H1 (cell line): Measurements from ENCODE around the gene CCDC171. TPM values are rescaled to one million over a fixed set of nuclear protein-coding genes. Genes with fewer than 3 reads are reported as not detected.

Experiments
- CTCF ChIA-PET: fragments of 300-600 bp; sonication (Branson Sonifier 250); formaldehyde crosslinking; loops from one replicate; lab custom pipeline; 2021; ENCODE audit not compliant: partially characterized antibody; lab: Charles Lee
- POLR2A ChIA-PET: fragments of 300-600 bp; sonication (Branson Sonifier 250); formaldehyde crosslinking; loops from one replicate; lab custom pipeline; 2021; ENCODE audit warnings: inconsistent platforms; ENCODE audit not compliant: partially characterized antibody; lab: Charles Lee
- DNase-seq, 2 experiments: peaks; one replicate each; pipeline versions ENCODE4 v3.0.0 to v3.0.0-alpha.2; 2010 to 2022; ENCODE audit warnings: low spot score in 2 of 2, low read depth in 1 of 2, mixed read lengths in 1 of 2
- FAIRE-seq: peaks from 2 replicates; lab custom pipeline; 2011; peaks lifted over from hg19 to GRCh38; lab: Jason Lieb, UNC
- H2AFZ ChIP-seq: 2 replicates; pipeline ENCODE4 v1.8.1; 2012; ENCODE audit warnings: low read length, inconsistent platforms
- H2AK5ac ChIP-seq: 2 replicates; pipeline ENCODE4 v1.6.1; 2013; ENCODE audit warnings: low read depth, low read length
- H2BK120ac ChIP-seq: replicated peaks from 2 replicates; pipeline ENCODE3; 2013; ENCODE audit warnings: low read depth, low read length, inconsistent platforms
- H2BK12ac ChIP-seq: 2 replicates; pipeline ENCODE4 v1.6.1; 2013; ENCODE audit warnings: low read depth, low read length
- H2BK15ac ChIP-seq: 2 replicates; pipeline ENCODE4 v1.6.1; 2013; ENCODE audit warnings: low read length
- H2BK20ac ChIP-seq: 2 replicates; pipeline ENCODE4 v1.6.1; 2013; ENCODE audit warnings: low read length
- H2BK5ac ChIP-seq: 2 replicates; pipeline ENCODE4 v1.6.1; 2013; ENCODE audit warnings: low read depth, low read length
- H3K14ac ChIP-seq: 2 replicates; pipeline ENCODE4 v1.6.1; 2013; ENCODE audit warnings: inconsistent platforms; ENCODE audit not compliant: insufficient read length
- H3K18ac ChIP-seq: 2 replicates; pipeline ENCODE4 v1.6.1; 2013; ENCODE audit warnings: low read length; ENCODE audit errors: extremely low read depth
- H3K23ac ChIP-seq: 2 replicates; pipeline ENCODE4 v1.6.1; 2013; ENCODE audit warnings: inconsistent platforms; ENCODE audit not compliant: insufficient read length
- H3K23me2 ChIP-seq: 2 replicates; pipeline ENCODE4 v1.6.1; 2013; ENCODE audit warnings: low read depth, low read length
- H3K27ac ChIP-seq: 2 replicates; pipeline ENCODE4 v1.6.1; 2011; ENCODE audit warnings: low read depth, low read length, inconsistent platforms
- H3K27me3 ChIP-seq, 4 experiments: replicated peaks in 1 of 4; 1 replicate in 1 of 4; 2 replicates in 3 of 4; pipeline versions ENCODE4 v1.6.1 to v1.8.1; 2011 to 2013; ENCODE audit warnings: low read length in 3 of 4, mild to moderate bottlenecking in 3 of 4, inconsistent platforms in 2 of 4, mixed read lengths in 2 of 4, moderate library complexity in 1 of 4; ENCODE audit not compliant: control insufficient read depth in 3 of 4, insufficient read depth in 3 of 4; ENCODE audit errors: extremely low read depth in 1 of 4
- H3K36me3 ChIP-seq, 4 experiments: 2 replicates each; pipeline versions ENCODE4 v1.6.1 to v1.8.1; 2011 to 2013; ENCODE audit warnings: mild to moderate bottlenecking in 4 of 4, low read length in 3 of 4, moderate library complexity in 2 of 4, control low read depth in 1 of 4, inconsistent platforms in 1 of 4; ENCODE audit not compliant: insufficient read depth in 4 of 4, control insufficient read depth in 2 of 4
- H3K4ac ChIP-seq: replicated peaks from 2 replicates; pipeline ENCODE3; 2013; ENCODE audit warnings: low read length, low read depth, mixed read lengths, inconsistent platforms; ENCODE audit not compliant: insufficient read length
- H3K4me1 ChIP-seq, 4 experiments: replicated peaks in 1 of 4; 1 replicate in 1 of 4; 2 replicates in 3 of 4; pipeline versions ENCODE4 v1.6.1 to v1.8.1; 2011 to 2013; ENCODE audit warnings: low read length in 3 of 4, inconsistent platforms in 2 of 4, mixed read lengths in 1 of 4; ENCODE audit not compliant: insufficient read depth in 4 of 4, control insufficient read depth in 3 of 4
- H3K4me2 ChIP-seq, 2 experiments: 2 replicates each; pipeline versions ENCODE4 v1.6.1 to v1.8.1; 2011 to 2013; ENCODE audit warnings: low read depth in 2 of 2, low read length in 2 of 2, control low read depth in 1 of 2, inconsistent platforms in 1 of 2, mild to moderate bottlenecking in 1 of 2; ENCODE audit not compliant: insufficient read depth in 1 of 2
- H3K4me3 ChIP-seq, 4 experiments: fragments of 200-600, 300-600 bp in 1 of 4; sonication (generic), shearing (Covaris generic), sonication (Bioruptor Twin) in 1 of 4; 2 replicates each; pipeline versions ENCODE4 v1.5.1 to v1.8.1; 2011 to 2016; ENCODE audit warnings: low read length in 4 of 4, low read depth in 3 of 4, control low read depth in 2 of 4, inconsistent platforms in 2 of 4, mild to moderate bottlenecking in 2 of 4, mixed read lengths in 1 of 4, moderate library complexity in 1 of 4; ENCODE audit not compliant: insufficient read depth in 2 of 4; ENCODE audit errors: extremely low read depth in 1 of 4
- H3K56ac ChIP-seq: replicated peaks from 2 replicates; pipeline ENCODE3; 2013; ENCODE audit warnings: low read depth, mild to moderate bottlenecking, mixed read lengths, low read length, inconsistent platforms; ENCODE audit not compliant: insufficient read length
- H3K79me1 ChIP-seq: 2 replicates; pipeline ENCODE4 v1.6.1; 2013; ENCODE audit warnings: low read depth, low read length, control low read depth
- H3K79me2 ChIP-seq, 2 experiments: 2 replicates each; pipeline versions ENCODE4 v1.6.1 to v1.8.1; 2012 to 2013; ENCODE audit warnings: low read length in 2 of 2, mild to moderate bottlenecking in 2 of 2, inconsistent platforms in 1 of 2; ENCODE audit not compliant: insufficient read depth in 2 of 2, control insufficient read depth in 1 of 2
- H3K9ac ChIP-seq, 4 experiments: replicated peaks in 1 of 4; 1 replicate in 1 of 4; 2 replicates in 3 of 4; pipeline versions ENCODE4 v1.6.1 to v1.8.1; 2011 to 2013; ENCODE audit warnings: low read depth in 3 of 4, low read length in 3 of 4, control low read depth in 2 of 4, mild to moderate bottlenecking in 2 of 4, moderate library complexity in 2 of 4, inconsistent platforms in 1 of 4; ENCODE audit errors: extremely low read depth in 1 of 4
- H3K9me3 ChIP-seq, 2 experiments: 2 replicates each; pipeline versions ENCODE4 v1.6.1 to v1.8.1; 2012 to 2013; ENCODE audit warnings: mild to moderate bottlenecking in 2 of 2, moderate library complexity in 2 of 2, control low read depth in 1 of 2, inconsistent platforms in 1 of 2, low read depth in 1 of 2, low read length in 1 of 2, mixed read lengths in 1 of 2; ENCODE audit not compliant: insufficient read depth in 2 of 2
- H4K20me1 ChIP-seq, 2 experiments: replicated peaks in 1 of 2; 2 replicates each; pipeline versions ENCODE3 to v1.8.1; 2011 to 2013; ENCODE audit warnings: inconsistent platforms in 2 of 2, low read length in 2 of 2, mild to moderate bottlenecking in 1 of 2; ENCODE audit not compliant: insufficient read depth in 2 of 2, control insufficient read depth in 1 of 2
- H4K5ac ChIP-seq: 2 replicates; pipeline ENCODE4 v1.6.1; 2013; ENCODE audit warnings: low read length, low read depth, mixed read lengths, inconsistent platforms; ENCODE audit not compliant: insufficient read length
- H4K8ac ChIP-seq: 2 replicates; pipeline ENCODE4 v1.8.0; 2013; ENCODE audit warnings: mild to moderate bottlenecking, moderate library complexity, low read length, inconsistent platforms; ENCODE audit not compliant: insufficient read depth; ENCODE audit errors: extremely low read depth
- H4K91ac ChIP-seq: replicated peaks from 2 replicates; pipeline ENCODE3; 2013; ENCODE audit warnings: low read length, mixed read lengths, inconsistent platforms; ENCODE audit not compliant: insufficient read length
- JUN ChIP-seq: IDR thresholded peaks from 2 replicates; pipeline ENCODE4 v1.6.1; 2011; ENCODE audit warnings: low read depth, mild to moderate bottlenecking, improper control_type of control experiment, low read length
- RAD21 ChIP-seq, 2 experiments: IDR thresholded peaks in 1 of 2; conservative IDR thresholded peaks in 1 of 2; 2 replicates each; pipeline ENCODE4 v1.6.1; 2011; ENCODE audit warnings: low read depth in 2 of 2, low read length in 2 of 2, improper control_type of control experiment in 1 of 2, inconsistent platforms in 1 of 2, mild to moderate bottlenecking in 1 of 2, moderate library complexity in 1 of 2
- TEAD4 ChIP-seq: IDR thresholded peaks from 2 replicates; pipeline ENCODE4 v1.6.1; 2012; ENCODE audit warnings: low read depth, low read length, inconsistent platforms, mixed read lengths
- WGBS, 2 experiments: shearing (Covaris generic) in 1 of 2; methylation state at CpG; one replicate each; pipeline versions ENCODE4 v1.1.6 to v1.1.7; 2013 to 2015; ENCODE audit warnings: low lambda C conversion rate in 2 of 2, mixed read lengths in 2 of 2, inconsistent platforms in 1 of 2, low coverage in 1 of 2, missing lambda C conversion rate in 1 of 2; ENCODE audit not compliant: insufficient replicate concordance in 2 of 2, insufficient coverage in 1 of 2, insufficient read length in 1 of 2; ENCODE audit errors: extremely low coverage in 1 of 2, missing lambda C conversion rate in 1 of 2; 5-methylcytosine and 5-hydroxymethylcytosine counted together
- polyA plus RNA-seq, 7 experiments: library from polyadenylated mRNA; depleted of rRNA in 3 of 7; stranded (reverse) in 5 of 7; unstranded in 2 of 7; fragments of >200 nt in 5 of 7; fragments of 200-250 nt in 2 of 7; gene quantifications; 1 replicate in 5 of 7; 2 replicates in 1 of 7; 4 replicates in 1 of 7; pipeline versions ENCODE4 v1.2.1 to v1.2.3, GENCODE V29; 2011 to 2013; ENCODE audit warnings: missing spikeins in 2 of 7, mixed read lengths in 2 of 7
- total RNA-seq: library from RNA; stranded (reverse); fragmentation: NEBNext Ultra II Directional; extraction: Animal tissue kit (Norgen Biotek cat#: 25700); gene quantifications from 2 replicates; pipeline ENCODE4 v1.2.1, GENCODE V29; 2021
- TF ChIP-seq, protein P1 (sequence below), 3 experiments: IDR thresholded peaks; 1 replicate in 2 of 3; 2 replicates in 1 of 3; pipeline versions ENCODE4 v1.5.1 to v1.6.1; 2011; ENCODE audit warnings: low read length in 3 of 3, mild to moderate bottlenecking in 3 of 3, inconsistent platforms in 2 of 3, low read depth in 1 of 3, moderate library complexity in 1 of 3; ENCODE audit not compliant: insufficient read depth in 1 of 3; ENCODE audit errors: control extremely low read depth in 1 of 3

Gene CCDC171
- total and polyA plus RNA-seq, 2 of the 8 experiments (the other 6 are each of a cell fraction or from before 2014, with no cell fraction given) = 0.83 to 2.3 TPM

DNA sequence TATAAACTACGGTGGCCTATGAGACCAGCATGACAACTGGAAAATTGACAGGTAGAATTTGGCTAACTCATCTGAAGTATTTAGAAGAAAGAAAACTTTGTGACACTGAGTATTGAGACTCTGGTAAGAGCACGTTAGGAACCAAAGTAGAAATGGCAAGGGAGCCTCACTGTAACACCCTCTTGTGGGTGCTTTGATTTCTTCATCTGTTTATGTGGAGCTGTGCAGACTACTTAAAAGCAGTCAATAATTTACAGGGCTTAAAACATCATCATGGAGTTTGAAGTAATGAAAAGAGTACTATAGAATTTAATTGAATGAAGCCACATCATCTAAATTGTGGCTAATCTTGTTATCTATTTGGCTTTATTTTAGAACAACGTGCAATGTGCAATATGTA is 414.2 kb downstream of the CCDC171 start:
- Histone ChIP-seq H4K8ac (no peak overlapping the region), H3K23ac (no peak overlapping the region), H3K4me1 (no peaks in the 10 kb centered on the region), H3K27ac (no peak overlapping the region), H2BK20ac (no peak overlapping the region), H3K9me3 (no peaks in the 10 kb centered on the region), H2AFZ (no peak overlapping the region), H3K9ac (no peak overlapping the region), H4K5ac (no peak overlapping the region), H3K4ac (no peak overlapping the region), H3K18ac (no peak overlapping the region), H3K14ac (no peak overlapping the region), H2BK120ac (no peak overlapping the region), H3K23me2 (no peaks in the 10 kb centered on the region), H3K36me3 (no peaks in the 10 kb centered on the region), H3K56ac (no peak overlapping the region), H2AK5ac (no peak overlapping the region), H2BK12ac (no peak overlapping the region), H2BK5ac (no peak overlapping the region), H3K79me1 (no peaks in the 10 kb centered on the region), H3K4me3 (no peak overlapping the region), H3K79me2 (no peaks in the 10 kb centered on the region), H3K4me2 (no peak overlapping the region), H4K20me1 (no peaks in the 10 kb centered on the region), H3K27me3 (no peaks in the 10 kb centered on the region), H4K91ac (no peak overlapping the region), H2BK15ac (no peak overlapping the region)
- no peak for FAIRE-seq
- no peak for DNase-seq
- 92% methylated on average over 3 of the region's 3 CpGs; no CpG with 5 or more reads in 1 of the 2 experiments for WGBS, 2 experiments
- POLR2A ChIA-PET = no interaction called here
- CTCF ChIA-PET = interaction anchor here (1.3 kb wide), 1 partner anchor 10 kb away, joined by 6 read pairs; no protein-coding TSS in a partner anchor
- TF ChIP-seq, protein P1, sequence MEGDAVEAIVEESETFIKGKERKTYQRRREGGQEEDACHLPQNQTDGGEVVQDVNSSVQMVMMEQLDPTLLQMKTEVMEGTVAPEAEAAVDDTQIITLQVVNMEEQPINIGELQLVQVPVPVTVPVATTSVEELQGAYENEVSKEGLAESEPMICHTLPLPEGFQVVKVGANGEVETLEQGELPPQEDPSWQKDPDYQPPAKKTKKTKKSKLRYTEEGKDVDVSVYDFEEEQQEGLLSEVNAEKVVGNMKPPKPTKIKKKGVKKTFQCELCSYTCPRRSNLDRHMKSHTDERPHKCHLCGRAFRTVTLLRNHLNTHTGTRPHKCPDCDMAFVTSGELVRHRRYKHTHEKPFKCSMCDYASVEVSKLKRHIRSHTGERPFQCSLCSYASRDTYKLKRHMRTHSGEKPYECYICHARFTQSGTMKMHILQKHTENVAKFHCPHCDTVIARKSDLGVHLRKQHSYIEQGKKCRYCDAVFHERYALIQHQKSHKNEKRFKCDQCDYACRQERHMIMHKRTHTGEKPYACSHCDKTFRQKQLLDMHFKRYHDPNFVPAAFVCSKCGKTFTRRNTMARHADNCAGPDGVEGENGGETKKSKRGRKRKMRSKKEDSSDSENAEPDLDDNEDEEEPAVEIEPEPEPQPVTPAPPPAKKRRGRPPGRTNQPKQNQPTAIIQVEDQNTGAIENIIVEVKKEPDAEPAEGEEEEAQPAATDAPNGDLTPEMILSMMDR (IDR thresholded peaks at IDR 0.05; ENCODE audit: control extremely low read depth in 1 of 3, insufficient read depth in 1 of 3, low read depth in 1 of 3, low read length in 3 of 3) = peak in 1 of 3 experiments; percentile 2; a peak in 2 of 4 replicates
- TF ChIP-seq JUN (no peak), RAD21 (IDR thresholded peaks at IDR 0.05 in 1 of 2, conservative IDR thresholded peaks at IDR 0.05 in 1 of 2; ENCODE audit: low read depth in 2 of 2, low read length in 2 of 2) (peak in 1 of 2 experiments; percentile 15; a peak in 1 of 4 replicates), TEAD4 (no peak)
